ENCODE measurements around the gene HNRNPD.

DNA sequence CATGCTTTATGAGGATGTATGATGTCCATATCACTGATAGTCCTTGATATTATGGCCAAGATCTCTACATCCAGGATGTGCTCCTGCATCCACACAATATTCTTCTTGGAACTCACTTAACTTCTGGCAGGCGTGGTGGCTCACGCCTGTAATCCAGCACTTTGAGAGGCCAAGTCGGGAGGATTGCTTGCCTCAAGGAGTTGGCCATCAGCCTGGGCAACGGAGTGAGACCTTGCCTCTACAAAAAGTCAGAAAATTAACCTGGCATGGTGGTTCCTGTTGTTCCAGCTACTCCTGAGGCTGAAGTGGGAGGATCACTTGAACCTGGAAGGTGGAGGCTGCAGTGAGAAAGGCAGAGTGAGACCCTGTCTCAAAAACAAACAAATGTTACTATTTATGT lies 2.3 kb upstream of the HNRNPD start:
- TF ChIP-seq, protein P1, sequence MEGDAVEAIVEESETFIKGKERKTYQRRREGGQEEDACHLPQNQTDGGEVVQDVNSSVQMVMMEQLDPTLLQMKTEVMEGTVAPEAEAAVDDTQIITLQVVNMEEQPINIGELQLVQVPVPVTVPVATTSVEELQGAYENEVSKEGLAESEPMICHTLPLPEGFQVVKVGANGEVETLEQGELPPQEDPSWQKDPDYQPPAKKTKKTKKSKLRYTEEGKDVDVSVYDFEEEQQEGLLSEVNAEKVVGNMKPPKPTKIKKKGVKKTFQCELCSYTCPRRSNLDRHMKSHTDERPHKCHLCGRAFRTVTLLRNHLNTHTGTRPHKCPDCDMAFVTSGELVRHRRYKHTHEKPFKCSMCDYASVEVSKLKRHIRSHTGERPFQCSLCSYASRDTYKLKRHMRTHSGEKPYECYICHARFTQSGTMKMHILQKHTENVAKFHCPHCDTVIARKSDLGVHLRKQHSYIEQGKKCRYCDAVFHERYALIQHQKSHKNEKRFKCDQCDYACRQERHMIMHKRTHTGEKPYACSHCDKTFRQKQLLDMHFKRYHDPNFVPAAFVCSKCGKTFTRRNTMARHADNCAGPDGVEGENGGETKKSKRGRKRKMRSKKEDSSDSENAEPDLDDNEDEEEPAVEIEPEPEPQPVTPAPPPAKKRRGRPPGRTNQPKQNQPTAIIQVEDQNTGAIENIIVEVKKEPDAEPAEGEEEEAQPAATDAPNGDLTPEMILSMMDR (IDR thresholded peaks at IDR 0.05) = no peak
- TF ChIP-seq POLR2A (IDR thresholded peaks at IDR 0.05) = no peak
